T1000 (cell line): ENCODE results near the gene RPL13A.

Source experiments
- DNase-seq: peaks from one replicate; lab custom pipeline; 2025; ENCODE audit warnings: mixed read lengths; lab: John Stamatoyannopoulos, UW

Gene RPL13A

DNA sequence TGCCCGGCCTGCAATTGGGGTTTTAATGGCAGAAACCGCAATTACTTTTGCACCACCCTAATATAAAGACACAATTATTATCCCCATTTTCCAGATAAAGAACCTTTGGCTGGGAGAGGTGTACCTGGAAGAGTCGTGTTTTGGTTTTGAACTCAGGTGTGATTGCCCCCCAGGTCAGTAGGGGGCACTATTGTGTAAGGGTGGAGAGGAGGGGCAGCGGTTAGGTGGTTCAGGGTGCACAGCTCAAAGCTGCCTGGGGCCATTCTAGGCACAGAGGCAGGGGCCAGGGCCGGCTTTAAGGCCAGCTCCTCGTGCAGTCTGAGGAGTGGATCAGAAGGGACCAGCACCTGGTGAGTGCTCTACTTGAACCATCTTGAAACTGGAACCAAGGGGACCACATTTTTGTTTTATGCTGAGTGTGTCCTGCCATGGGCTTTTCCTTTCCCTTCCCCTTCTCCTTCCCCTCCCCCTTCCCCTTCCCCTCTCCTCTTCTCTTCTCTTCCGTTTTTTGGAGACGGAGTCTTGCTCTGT, 19.2 kb downstream of the RPL13A start:
- peak; percentile 46 for DNase-seq

DNA sequence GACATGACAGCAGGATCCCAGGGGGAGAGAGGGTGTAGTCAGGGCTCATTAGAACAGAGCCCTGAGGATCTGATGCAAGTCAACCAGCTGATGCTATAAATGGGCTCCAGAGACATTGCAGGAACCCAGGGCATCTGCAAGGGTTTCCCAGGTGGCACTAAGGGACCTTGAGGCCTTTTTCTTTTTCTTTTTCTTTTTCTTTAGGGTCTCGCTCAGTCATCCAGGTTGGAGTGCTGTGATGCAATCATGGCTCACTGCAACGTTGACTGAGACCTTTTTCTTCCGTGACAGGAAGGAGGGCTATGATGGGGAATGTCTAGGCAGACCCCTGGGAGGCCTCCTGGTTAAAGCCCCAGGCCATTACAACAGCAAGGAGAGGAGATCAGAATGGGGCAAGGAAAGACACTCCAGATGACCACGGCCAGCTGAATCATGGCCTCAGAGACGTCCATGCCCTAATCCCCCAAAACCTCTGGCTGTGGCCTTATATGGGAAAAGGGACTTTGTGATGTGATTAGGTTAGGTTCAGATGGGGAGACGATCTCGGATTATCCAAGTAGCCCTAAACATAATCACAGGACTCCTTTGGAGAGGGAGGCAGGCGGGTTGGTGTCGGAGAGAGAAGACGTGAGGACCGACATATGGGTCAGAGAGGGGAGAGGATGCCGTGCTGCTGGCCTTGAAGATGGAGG, 20.5 kb downstream of the RPL13A start:
- DNase-seq, result no peak

DNA sequence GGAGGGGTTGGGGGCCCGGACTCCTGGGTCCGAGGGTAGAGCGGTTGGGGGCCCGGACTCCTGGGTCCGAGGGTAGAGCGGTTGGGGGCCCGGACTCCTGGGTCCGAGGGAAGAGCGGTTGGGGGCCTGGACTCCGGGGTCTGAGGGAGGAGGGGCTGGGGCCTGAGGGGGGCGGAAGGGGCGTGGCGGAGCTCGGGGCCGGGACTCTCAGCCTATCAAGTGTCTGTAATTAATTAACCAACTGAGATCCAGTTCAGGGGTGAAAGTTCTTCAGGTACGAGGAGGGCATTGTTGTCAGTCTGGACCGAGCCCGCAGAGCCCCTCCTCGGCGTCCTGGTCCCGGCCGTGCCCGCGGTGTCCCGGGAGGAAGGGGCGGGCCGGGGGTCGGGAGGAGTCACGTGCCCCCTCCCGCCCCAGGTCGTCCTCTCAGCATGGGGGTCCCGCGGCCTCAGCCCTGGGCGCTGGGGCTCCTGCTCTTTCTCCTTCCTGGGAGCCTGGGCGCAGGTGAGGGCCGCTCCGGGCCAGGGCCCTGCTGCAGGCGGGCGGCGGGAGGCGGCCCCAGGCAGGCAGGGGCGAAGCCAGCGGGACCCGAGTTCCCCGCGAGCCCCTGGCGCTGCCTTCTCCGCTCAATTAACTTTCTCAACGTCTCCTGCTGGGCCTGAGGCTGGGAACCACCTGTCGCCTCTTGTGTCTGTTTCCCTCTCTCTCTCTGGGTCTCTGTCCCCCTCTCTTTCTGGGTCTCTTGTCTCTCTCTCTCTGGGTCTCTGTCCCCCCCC, 25.8 kb downstream of the RPL13A start:
- DNase-seq, result no peak

DNA sequence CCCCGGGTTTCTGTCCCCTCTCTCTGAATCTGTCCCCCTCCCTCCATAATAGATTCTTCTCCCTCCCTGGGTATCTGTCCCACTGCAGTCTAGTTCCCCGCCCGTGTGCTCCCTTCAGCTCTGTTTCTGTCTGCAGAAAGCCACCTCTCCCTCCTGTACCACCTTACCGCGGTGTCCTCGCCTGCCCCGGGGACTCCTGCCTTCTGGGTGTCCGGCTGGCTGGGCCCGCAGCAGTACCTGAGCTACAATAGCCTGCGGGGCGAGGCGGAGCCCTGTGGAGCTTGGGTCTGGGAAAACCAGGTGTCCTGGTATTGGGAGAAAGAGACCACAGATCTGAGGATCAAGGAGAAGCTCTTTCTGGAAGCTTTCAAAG, 26.3 kb downstream of the RPL13A start:
- no peak for DNase-seq

DNA sequence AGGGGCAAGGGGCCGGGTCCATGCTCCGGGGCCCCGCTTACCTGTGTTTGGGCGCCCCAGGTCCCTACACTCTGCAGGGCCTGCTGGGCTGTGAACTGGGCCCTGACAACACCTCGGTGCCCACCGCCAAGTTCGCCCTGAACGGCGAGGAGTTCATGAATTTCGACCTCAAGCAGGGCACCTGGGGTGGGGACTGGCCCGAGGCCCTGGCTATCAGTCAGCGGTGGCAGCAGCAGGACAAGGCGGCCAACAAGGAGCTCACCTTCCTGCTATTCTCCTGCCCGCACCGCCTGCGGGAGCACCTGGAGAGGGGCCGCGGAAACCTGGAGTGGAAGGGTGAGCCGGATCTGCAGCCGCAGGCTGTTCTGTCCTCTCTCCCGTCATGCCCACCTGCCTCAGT, 26.7 kb downstream of the RPL13A start:
- no peak for DNase-seq

DNA sequence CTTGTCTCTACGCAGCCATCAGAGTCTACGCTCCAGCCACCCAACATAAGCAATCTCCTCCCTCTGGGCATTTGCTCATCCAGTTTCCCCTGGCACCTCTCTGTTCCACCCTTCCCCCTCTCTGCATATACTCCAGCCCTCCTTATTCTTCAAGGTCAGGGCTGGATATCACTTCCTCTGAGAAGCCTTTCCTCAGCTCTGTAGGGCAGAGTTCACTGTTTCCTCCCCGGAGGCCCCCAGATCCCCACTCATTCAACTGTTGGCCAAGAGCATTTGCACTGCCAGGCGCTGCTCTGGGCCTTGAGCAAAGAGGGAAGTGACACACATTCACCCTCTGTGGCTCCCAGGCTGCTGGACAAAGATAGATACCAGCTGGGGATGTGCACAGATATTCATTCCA, 28.4 kb downstream of the RPL13A start:
- no peak for DNase-seq

DNA sequence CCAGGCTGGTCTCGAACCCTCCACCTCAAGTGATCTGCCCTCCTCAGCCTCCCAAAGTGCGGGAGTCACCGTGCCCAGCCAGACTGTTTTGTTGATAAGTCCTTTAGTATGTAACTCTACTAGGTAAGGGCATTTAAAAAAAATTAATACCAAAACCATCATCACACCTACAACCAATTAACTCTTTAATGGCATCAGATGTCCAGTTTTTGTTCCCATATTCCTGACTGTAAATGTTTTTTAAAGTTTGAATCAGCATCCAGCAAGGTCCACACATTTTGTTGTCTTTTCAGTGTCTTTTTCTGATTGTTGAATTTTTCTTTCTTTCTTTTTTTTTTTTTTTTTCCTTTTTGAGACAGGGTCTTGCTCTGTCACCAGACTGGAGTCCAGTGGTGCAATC, 30.6 kb downstream of the RPL13A start:
- DNase-seq, result no peak

DNA sequence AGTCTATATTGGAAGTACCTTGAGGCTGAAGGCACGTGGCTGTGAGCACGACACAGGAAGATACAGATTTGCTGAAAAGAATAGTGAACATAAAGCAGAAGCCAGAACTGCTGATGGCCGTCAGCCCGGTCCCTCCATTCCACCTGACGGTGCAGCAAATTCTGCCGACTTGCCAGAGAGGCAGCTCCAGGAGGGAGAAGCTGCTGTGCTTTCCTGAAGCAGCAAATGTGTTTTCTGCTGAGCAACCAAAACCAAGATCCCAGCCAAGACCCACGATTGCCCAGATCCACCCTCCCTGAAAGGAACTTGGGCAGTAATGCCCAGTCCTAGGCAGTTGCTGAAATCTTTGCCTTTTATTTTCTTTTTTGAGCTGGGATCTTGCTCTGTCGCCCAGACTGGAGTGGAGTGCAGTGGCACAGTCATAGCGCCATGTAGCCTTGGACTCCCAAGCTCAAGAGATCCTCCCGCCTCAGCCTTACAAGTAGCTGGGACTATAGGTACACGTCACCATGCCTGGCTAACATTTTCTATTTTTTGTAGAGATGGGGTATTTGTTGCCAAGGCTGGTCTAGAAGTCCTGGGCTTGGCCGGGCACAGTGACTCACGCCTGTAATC, 33.4 kb downstream of the RPL13A start:
- no peak for DNase-seq

DNA sequence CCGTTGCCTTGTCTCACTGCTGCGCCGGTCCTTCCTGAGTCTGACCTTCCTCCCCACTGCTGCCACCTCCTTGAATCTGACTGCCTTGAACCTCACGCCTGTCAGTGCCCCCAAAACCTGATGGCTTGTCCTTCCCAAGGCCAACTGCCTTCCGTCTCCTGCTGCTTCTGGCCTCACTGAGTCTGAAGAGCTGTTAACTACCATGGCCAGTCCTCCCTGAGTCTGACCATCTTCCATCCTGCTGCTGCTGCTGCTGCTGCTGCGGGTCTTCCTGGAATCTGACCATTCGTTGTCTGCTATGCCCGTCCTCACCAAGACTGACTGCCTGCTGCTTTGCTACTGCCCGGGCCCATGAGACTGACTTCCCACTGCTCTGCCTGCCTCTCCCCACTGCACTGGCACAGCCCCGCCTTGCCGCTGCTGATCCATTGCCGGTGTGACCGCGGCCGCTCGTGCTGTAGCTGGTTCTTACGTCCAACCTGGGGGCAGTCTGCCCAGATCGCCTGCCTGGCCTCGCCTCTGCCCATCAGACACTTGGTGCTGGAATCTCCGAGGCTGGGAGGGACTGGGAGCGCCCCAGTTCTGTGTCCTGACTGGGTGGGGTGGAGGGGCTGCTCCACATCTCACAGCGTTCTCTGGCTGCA, 37.5 kb downstream of the RPL13A start:
- DNase-seq, result no peak

DNA sequence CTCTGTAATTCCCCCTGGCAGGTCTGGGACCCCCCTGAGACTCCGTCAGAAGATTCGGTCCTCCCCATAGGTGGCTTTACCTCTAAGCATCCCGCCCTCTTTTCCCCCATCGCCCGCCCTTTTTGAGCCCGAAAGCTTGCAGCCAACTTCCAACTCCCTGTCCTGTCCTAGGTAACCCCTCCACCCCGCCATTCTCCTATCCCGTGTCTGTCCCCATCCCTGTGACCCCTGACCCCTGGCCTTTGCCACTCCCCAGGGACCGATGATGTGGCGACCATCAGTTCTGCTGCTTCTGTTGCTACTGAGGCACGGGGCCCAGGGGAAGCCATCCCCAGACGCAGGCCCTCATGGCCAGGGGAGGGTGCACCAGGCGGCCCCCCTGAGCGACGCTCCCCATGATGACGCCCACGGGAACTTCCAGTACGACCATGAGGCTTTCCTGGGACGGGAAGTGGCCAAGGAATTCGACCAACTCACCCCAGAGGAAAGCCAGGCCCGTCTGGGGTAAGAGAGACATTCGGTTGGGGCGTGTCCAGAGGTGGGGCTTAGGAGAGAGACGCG, 40.9 kb downstream of the RPL13A start:
- peak; percentile 44 for DNase-seq

DNA sequence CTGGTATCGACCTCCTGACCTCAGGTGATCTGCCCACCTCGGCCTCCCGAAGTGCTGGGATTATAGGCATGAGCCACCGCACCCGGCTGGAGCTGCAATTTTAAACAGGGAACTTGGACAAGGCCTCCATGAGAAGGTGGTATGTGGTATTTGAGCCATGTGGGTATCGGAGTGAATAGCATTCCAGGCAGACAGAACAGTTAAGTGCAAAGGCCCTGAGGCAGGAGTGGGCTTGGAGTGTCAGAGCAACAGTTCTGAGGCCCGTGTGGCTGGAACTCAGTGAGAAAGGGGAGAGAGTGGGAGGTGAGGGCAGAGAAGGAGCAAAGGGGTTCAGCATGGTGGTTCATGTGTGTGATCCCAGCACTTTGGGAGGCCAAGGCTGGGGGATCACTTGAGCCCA, 43.3 kb downstream of the RPL13A start:
- DNase-seq, result no peak

DNA sequence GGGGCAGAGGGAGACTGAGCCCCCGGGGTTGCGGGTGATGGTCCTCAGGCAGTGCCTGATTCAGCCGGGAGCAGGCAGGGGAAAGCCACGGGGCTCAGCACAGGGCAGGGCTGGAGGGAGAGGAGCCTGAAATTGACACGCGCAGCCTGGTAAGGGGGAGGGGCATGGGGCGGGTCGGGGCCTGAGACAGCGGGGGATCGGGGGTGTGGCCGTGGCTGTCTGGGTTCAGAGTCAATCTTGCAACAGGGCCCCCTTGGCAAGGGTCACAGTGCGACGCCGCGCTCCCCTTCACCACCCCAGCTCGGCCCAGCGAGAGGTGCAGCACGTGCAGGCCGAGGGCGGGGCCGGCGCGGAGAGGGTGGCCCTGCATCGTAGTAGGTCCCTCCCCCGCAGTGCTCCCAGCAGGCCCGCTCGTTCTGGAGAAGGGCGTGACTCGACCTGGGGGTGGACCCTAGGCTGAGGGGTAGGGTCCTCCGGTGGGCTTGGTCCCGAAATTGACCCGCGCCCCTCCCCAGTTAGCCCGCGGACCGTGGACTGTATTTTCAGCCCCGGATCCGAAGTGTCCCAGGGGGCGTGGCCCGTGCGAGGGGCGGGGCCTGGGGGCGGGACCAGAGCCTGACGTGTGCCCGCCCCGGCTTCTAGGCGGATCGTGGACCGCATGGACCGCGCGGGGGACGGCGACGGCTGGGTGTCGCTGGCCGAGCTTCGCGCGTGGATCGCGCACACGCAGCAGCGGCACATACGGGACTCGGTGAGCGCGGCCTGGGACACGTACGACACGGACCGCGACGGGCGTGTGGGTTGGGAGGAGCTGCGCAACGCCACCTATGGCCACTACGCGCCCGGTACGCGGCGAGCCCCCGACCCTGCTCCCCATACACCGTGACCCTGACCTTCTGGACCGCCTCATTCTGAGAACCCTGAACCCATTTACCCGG, 46.4 kb downstream of the RPL13A start:
- DNase-seq, result peak; percentile 58

DNA sequence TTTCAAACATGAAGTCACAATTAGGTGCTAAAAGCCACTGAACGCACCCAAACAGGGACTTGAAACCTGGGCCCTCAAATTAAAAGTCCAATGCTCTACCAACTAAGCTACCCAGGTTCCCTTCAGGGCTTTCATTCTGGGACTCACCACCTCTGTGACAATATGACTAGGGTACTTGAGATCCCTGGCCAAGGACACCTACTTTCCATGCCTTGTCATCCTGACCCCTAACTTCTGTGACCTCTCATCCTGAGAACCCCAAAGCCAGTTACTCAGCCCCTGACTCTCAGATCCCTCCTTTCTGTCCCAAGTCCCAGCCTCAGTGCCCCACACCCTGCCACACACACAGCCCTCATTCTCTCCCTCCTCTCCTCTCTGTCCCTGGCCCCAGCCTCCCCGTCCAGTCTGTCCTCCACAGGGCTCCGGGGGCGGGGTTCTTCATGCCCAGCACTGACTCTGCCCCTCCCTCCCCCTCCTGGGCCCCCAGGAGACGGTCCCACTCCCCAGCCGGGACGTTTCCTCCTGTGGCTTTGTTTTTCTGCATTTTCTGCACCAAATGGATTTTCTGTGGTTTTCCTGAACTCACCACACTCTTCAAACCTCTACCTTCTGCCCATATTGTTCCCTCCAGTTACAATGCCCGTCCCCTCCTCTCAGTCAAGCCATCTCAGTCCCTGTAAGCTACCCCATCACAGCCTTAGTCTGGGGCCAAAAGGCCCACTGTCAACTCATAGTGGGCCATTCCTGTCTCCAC, 47.4 kb downstream of the RPL13A start:
- DNase-seq, result no peak

DNA sequence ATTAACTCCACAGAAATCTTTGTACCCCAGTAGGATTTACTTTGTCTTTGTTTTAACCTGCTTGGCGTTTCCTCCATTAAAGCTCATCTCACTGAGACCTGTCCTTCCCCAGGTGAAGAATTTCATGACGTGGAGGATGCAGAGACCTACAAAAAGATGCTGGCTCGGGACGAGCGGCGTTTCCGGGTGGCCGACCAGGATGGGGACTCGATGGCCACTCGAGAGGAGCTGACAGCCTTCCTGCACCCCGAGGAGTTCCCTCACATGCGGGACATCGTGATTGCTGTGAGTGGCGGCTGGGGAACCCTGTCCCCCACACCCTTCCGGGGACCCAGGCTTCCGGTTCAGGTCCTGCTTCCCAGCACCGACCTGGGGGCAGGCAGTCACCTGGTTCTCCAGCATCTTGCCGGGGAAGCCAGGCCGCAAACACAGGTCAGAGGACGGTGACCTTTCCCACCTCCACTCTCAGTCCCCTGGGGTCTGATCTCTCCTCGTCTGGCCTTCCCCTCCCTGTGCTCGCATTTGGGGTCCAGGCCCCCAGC, 49.6 kb downstream of the RPL13A start:
- DNase-seq, result no peak

DNA sequence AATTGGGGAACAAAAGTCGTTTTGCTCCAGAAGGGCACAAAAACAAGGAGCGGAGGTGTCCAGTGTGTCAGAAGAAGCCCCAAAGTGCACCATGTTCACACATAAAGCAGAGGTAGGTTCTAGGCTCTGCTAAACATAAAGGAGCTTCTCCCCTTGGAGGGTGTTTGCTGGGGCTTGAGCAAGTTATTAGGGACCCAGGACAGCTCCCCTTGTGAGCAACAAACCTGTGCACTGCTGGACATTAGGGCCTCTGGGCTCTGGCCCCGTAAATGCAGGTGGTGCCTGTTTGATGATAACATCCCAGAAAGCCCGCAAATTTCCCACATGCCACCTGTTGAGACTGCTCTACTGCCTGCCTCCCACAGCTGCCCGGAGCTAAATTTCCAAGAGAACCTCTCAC, 51.2 kb downstream of the RPL13A start:
- no peak for DNase-seq

DNA sequence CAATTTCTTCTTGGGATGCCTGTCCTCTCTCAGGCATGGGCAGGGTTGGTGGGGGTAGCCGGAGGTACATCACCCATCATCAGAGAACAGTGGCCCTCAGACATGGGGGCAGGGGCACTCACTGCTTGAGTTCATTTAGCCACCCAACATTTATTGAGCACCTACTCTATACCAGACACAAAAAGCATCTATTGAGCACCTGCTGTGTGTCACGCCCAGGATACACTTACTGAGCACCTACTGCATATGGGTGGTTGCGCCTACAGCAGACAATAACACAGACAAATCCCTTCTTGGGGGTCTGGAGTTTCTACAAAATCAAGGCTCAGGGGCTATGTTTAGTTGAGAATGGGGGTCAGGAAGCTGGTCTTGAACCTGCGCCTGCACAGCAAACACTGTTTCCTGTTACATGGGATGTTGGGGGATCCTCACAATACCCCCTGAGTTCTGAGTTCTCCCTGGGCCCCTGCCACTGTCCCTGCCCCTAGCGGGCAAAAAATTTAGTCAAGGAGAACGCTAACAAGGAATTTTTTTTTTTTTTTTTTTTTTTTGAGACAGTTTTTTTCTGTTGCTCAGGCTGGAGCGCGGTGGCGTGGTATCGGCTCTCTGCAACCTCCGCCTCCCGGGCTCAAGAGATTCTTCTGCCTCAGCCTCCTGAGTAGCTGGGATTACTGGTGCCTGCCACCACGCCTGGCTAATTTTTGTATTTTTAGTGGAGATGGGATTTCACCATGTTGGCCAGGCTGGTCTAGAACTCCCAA, 52.0 kb downstream of the RPL13A start:
- DNase-seq, result no peak
